Adipocyte (in vitro differentiated cells): ENCODE results near the gene CUZD1.
"Not testable (repeated sequence)": the region's sequence is repeated elsewhere in the genome, so short reads cannot be mapped to it uniquely, and the experiment has no call there.

Experiments
- DNase-seq: peaks from one replicate; pipeline ENCODE4 v3.0.0-alpha.2; 2015; ENCODE audit warnings: low read depth
- H3K27me3 ChIP-seq: replicated peaks from 2 replicates; pipeline ENCODE4 v1.7.0; 2013; ENCODE audit warnings: mild to moderate bottlenecking, low read length, moderate library complexity; ENCODE audit not compliant: control insufficient read depth, insufficient read depth
- H3K36me3 ChIP-seq: 2 replicates; pipeline ENCODE4 v1.7.0; 2013; ENCODE audit warnings: low read length, mild to moderate bottlenecking, moderate library complexity; ENCODE audit not compliant: control insufficient read depth, insufficient read depth, severe bottlenecking
- H3K4me1 ChIP-seq: 2 replicates; pipeline ENCODE4 v1.7.0; 2013; ENCODE audit warnings: mild to moderate bottlenecking, low read length, moderate library complexity; ENCODE audit not compliant: control insufficient read depth, insufficient read depth
- H3K4me3 ChIP-seq: 2 replicates; pipeline ENCODE4 v1.7.0; 2013; ENCODE audit warnings: mild to moderate bottlenecking, low read length, moderate library complexity
- H3K9ac ChIP-seq: 2 replicates; pipeline ENCODE4 v1.7.0; 2013; ENCODE audit warnings: mild to moderate bottlenecking, low read length, moderate library complexity
- H3K9me3 ChIP-seq: 2 replicates; pipeline ENCODE4 v1.7.0; 2013; ENCODE audit warnings: mild to moderate bottlenecking, low read length, moderate library complexity; ENCODE audit not compliant: control insufficient read depth

Gene CUZD1

GRCh38 chr10:122845783-122846332 lies at the start of gene CUZD1:
Gene CUZD1 (minus strand): TSS chr10:122845857. CDS start chr10:122845843, 14 bp downstream.
- no peaks in the 10 kb centered on the region for H3K36me3 ChIP-seq
- no peak within 1 kb of the TSS for H3K4me3 ChIP-seq
- H3K9me3 ChIP-seq, result no peaks in the 10 kb centered on the region
- DNase-seq, result no peak
- H3K9ac ChIP-seq, result no peak within 1 kb of the TSS
- H3K4me1 ChIP-seq, result peaks cover 5% of the 10 kb centered on the region
- no peaks in the 10 kb centered on the region for H3K27me3 ChIP-seq

GRCh38 chr10:122894261-122894944 lies 48.7 kb upstream of the CUZD1 start:
- Histone ChIP-seq H3K9me3 (no peaks in the 10 kb centered on the region), H3K4me1 (no peaks in the 10 kb centered on the region), H3K27me3 (no peaks in the 10 kb centered on the region), H3K4me3 (no peak overlapping the region), H3K36me3 (no peaks in the 10 kb centered on the region), H3K9ac (no peak overlapping the region)
- no peak for DNase-seq

GRCh38 chr10:122884166-122884565 lies 38.5 kb upstream of the CUZD1 start:
- no peak overlapping the region for H3K4me3 ChIP-seq
- H3K27me3 ChIP-seq, result no peaks in the 10 kb centered on the region
- H3K36me3 ChIP-seq, result no peaks in the 10 kb centered on the region
- no peaks in the 10 kb centered on the region for H3K9me3 ChIP-seq
- H3K9ac ChIP-seq, result no peak overlapping the region
- no peak for DNase-seq
- H3K4me1 ChIP-seq, result peaks cover 4% of the 10 kb centered on the region

GRCh38 chr10:122882766-122883165 lies 37.1 kb upstream of the CUZD1 start:
- DNase-seq, result no peak
- Histone ChIP-seq H3K27me3 (no peaks in the 10 kb centered on the region), H3K36me3 (no peaks in the 10 kb centered on the region), H3K4me1 (peaks cover 10% of the 10 kb centered on the region), H3K4me3 (no peak overlapping the region), H3K9ac (no peak overlapping the region), H3K9me3 (no peaks in the 10 kb centered on the region)

GRCh38 chr10:122879339-122880273 lies 33.9 kb upstream of the CUZD1 start, which contains the start of gene FAM24B:
Gene FAM24B (minus strand): TSS chr10:122879581. CDS start chr10:122850515, 29,066 bp downstream.
- Histone ChIP-seq H3K4me1 (peaks cover 10% of the 10 kb centered on the region), H3K4me3 (peak within 1 kb of the TSS; percentile 88), H3K9me3 (no peaks in the 10 kb centered on the region), H3K27me3 (no peaks in the 10 kb centered on the region), H3K36me3 (no peaks in the 10 kb centered on the region), H3K9ac (peak within 1 kb of the TSS; percentile 84)
- peak; percentile 99 for DNase-seq

- peak overlapping the region; percentile 88 for H3K4me3 ChIP-seq
- no peaks in the 10 kb centered on the region for H3K36me3 ChIP-seq
- no peaks in the 10 kb centered on the region for H3K9me3 ChIP-seq
- H3K4me1 ChIP-seq, result peaks cover 10% of the 10 kb centered on the region
- no peaks in the 10 kb centered on the region for H3K27me3 ChIP-seq
- no peak for DNase-seq
- peak overlapping the region; percentile 84 for H3K9ac ChIP-seq
These were observed 33.2 kb upstream of the CUZD1 start for GRCh38 chr10:122878799-122879338.

- Histone ChIP-seq H3K4me3 (no peak overlapping the region), H3K36me3 (no peaks in the 10 kb centered on the region), H3K4me1 (peaks cover 10% of the 10 kb centered on the region), H3K9me3 (no peaks in the 10 kb centered on the region), H3K27me3 (no peaks in the 10 kb centered on the region), H3K9ac (no peak overlapping the region)
- no peak for DNase-seq
These were observed 31.6 kb upstream of the CUZD1 start for GRCh38 chr10:122877264-122877663.

GRCh38 chr10:122876467-122876855 lies 30.8 kb upstream of the CUZD1 start:
- Histone ChIP-seq H3K4me3 (no peak overlapping the region), H3K9ac (no peak overlapping the region), H3K36me3 (no peaks in the 10 kb centered on the region), H3K27me3 (no peaks in the 10 kb centered on the region), H3K4me1 (peaks cover 10% of the 10 kb centered on the region), H3K9me3 (no peaks in the 10 kb centered on the region)
- DNase-seq, result no peak

GRCh38 chr10:122875843-122876466 lies 30.3 kb upstream of the CUZD1 start:
- Histone ChIP-seq H3K4me1 (peaks cover 10% of the 10 kb centered on the region), H3K4me3 (no peak overlapping the region), H3K27me3 (no peaks in the 10 kb centered on the region), H3K9ac (no peak overlapping the region), H3K36me3 (no peaks in the 10 kb centered on the region), H3K9me3 (no peaks in the 10 kb centered on the region)
- DNase-seq, result no peak

GRCh38 chr10:122871947-122872346 lies 26.3 kb upstream of the CUZD1 start:
- H3K36me3 ChIP-seq, H3K9ac ChIP-seq, H3K27me3 ChIP-seq, DNase-seq, H3K4me3 ChIP-seq, H3K9me3 ChIP-seq, H3K4me1 ChIP-seq: not testable (repeated sequence)
